Endometrial microvascular endothelial cells (primary cell): ENCODE measurements around the gene TTBK2. TPM values are rescaled to one million over a fixed set of nuclear protein-coding genes. Genes with fewer than 3 reads are reported as not detected.
"Not testable (repeated sequence)": the region's sequence is repeated elsewhere in the genome, so short reads cannot be mapped to it uniquely, and the experiment has no call there.

ENCODE experiments used
- in situ Hi-C: cut with HindIII; loops from 2 replicates; pipeline ENCODE4 v1.10.0; 2017; ENCODE audit warnings: low sequenced_read_pairs, low pct_unique_long_range_greater_than_20kb; ENCODE audit errors: inconsistent ontology term
- total RNA-seq: library from RNA; depleted of rRNA; stranded (reverse); fragments of >200 nt; gene quantifications from one replicate; pipeline ENCODE4 v1.2.3, GENCODE V29; 2015; ENCODE audit errors: inconsistent ontology term

The TTBK2 gene
- total RNA-seq, 1 donor from 2014 or later: 5.3 TPM

- in situ Hi-C loops: no loop called here
These were observed 5.7 kb downstream of the TTBK2 start for GRCh38 chr15:42914728-42915497.

DNA sequence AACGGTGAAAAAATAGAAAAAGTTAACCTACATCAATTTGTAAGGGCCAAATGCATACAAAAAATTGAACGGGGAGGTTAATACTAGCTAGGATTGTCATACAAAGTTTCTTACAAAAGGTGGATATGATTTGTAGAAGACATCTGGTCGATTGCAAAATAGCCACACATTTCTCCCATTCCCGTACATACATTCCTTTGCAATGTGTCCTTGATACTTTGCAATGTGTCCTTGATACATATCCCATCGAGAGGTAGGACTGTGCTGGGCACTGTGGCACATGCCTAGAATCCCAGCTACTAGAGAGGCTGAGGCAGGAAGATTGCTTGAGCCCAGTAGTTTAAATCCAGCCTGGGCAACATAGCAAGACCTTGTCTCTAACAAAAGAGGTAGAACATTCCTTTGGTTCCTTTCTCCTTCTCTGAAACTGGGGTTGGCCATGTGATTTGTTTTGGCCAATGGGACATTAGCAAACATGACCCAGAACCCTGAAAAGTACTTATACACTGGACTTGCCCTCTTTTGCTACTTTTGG lies 9.5 kb downstream of the TTBK2 start:
- in situ Hi-C loops: no loop called here

DNA sequence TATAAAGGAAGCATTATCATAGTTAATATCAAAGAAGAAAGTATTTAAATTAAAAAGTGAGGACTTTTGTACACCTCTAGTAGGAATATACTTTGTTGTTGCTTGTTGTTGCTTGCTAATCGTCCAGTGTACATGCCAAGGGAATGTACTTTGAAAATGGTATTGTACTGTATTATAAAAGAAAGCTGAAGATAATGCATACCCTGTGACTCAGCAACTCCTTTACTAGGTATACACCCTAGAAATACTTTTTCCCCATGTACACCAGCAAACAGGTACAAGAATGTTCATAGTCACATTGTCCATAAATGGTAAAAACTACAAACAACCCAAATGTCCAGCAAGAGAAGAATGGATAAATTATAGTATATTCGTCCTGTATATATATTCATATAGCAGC lies 12.0 kb downstream of the TTBK2 start:
- in situ Hi-C loops: no loop called here

- in situ Hi-C loops: no loop called here
These were observed 16.9 kb downstream of the TTBK2 start for GRCh38 chr15:42903388-42904324.

- in situ Hi-C loops: not testable (repeated sequence)
These were observed 26.7 kb downstream of the TTBK2 start for GRCh38 chr15:42893911-42894310.

DNA sequence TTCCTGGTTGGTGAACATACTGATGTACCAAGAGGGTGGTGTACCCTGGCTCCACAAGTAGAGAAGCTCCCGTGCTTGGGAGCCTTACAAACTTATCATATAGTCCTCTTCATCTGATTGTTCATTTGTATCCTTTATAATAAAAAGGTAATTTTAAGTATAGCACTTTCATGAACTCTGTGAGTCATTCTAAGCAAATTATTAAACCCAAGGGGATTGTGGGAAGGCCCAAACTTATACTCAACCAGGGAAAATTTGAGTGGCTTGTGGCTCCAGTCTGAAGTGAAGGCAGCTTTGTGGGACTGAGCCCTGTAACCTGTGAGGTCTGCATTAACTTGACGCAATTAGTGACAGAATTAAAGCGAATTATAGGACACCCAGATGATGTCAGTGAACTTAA lies 29.0 kb downstream of the TTBK2 start:
- in situ Hi-C loops: no loop called here

DNA sequence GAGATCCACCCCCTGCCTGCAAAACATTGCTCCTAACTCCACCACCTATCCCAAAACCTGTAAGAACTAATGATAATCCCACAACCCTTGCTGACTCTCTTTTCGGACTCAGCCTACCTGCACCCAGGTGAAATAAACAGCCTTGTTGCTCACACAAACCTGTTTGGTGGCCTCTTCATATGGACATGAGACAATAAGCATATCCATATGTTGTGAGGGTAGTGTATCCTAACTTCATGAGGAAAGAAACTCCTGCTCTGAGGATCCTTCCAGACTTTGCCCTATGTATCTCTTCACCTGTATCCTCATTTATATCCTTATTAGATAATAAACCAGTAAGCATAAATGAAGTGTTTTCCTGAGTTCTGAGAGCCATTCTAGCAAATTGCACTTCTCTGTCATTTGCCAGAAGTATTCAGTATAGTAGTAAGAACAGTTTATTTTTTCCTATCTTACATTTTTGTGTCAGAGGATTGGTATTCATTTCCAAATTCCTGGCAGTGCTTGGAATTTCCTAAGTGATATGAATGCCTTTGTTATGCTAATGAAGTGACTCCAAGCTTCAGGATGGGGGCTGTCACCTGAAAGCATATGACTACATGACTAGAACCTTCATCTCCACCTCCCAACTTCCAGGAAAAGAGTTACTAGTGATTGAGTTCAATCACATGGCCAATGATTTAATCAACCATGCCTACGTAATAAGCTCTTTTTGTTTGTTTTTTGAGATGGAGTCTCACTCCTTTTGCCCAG lies 30.2 kb downstream of the TTBK2 start:
- in situ Hi-C loops: no loop called here

DNA sequence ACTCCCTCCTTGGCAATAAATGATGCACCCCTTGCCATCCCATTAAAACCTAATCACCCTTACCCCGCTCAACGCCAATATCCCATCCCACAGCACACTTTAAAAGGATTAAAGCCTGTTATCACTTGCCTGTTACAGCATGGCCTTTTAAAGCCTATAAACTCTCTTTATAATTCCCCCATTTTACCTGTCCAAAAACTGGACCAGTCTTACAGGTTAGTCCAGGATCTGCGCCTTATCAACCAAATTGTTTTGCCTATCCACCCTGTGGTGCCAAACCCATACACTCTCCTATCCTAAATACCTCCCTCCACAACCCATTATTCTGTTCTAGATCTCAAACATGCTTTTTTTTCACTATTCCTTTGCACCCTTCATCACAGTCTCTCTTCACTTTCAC lies 33.2 kb downstream of the TTBK2 start:
- in situ Hi-C loops: not testable (repeated sequence)

GRCh38 chr15:42880121-42880520 lies 40.5 kb downstream of the TTBK2 start:
- in situ Hi-C loops: no loop called here

GRCh38 chr15:42879443-42879842 lies 41.1 kb downstream of the TTBK2 start:
- in situ Hi-C loops: no loop called here

GRCh38 chr15:42876224-42876623 lies 44.4 kb downstream of the TTBK2 start:
- in situ Hi-C loops: no loop called here

- in situ Hi-C loops: no loop called here
These were observed 51.9 kb downstream of the TTBK2 start for GRCh38 chr15:42868683-42869082.

DNA sequence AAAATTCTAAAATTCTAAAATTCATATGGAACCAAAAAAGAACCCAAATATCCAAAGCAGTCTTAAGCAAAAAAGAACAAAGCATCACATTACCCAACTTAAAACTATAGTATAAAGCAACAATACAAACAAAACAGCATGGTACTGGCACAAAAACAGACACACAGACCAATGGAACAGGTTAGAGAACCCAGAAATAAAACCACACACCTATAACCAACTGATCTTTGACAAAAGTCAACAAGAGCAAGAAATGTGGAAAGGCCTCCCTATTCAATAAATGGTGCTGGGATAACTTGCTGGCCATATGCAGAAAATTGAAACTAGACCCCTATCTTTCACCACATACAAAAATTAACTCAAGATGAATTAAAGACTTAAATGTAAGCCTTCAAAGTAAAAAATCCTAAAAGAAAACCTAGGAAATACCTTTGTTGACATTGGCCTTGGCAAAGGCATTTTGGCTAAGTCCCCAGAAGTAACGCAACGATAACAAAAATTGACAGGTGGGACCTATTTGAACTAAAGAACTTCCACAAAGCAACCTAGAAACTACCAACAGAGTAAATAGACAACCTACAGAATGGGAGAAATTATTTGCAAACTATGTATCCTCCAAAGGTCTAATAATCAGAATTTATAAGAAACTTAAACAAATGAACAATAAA lies 56.9 kb downstream of the TTBK2 start:
- in situ Hi-C loops: no loop called here

DNA sequence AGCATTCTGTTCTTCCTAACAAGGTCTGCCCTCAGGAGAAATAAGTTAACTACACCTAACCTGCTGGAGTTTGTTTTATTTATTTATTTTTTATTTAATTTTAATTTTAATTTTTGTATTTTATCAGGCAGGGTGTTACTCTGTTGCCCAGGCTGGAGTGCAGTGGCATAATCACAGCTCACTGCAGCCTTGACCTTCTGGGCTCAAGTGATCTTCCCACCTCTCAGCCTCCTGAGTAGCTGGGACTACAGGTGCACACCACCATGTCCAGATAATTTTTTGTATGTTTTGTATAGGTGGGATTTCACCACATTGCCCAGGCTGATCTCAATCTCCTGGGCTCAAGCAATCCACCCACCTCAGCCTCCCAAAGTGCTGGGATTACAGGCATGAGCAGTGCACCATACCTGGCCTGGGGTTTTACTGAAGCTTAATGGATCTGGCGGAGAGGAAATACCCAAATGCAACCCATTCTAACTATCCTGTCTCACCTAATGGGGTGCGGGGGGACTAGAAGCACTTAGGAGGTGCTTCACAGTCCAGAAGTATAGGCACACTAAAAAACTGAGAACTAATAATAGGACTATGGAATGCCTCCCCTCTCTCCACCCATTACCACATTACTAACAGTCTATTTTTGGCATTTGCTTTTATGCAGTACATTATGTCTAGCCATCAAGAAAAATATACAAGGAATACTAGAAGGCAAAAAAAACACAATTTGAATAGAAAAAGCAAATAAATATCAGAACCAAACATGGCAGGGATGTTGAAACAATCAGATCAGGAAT lies 61.4 kb downstream of the TTBK2 start:
- in situ Hi-C loops: no loop called here

GRCh38 chr15:42858540-42858939 lies 62.0 kb downstream of the TTBK2 start:
- in situ Hi-C loops: no loop called here

GRCh38 chr15:42854576-42854975 lies 66.0 kb downstream of the TTBK2 start:
- in situ Hi-C loops: no loop called here

DNA sequence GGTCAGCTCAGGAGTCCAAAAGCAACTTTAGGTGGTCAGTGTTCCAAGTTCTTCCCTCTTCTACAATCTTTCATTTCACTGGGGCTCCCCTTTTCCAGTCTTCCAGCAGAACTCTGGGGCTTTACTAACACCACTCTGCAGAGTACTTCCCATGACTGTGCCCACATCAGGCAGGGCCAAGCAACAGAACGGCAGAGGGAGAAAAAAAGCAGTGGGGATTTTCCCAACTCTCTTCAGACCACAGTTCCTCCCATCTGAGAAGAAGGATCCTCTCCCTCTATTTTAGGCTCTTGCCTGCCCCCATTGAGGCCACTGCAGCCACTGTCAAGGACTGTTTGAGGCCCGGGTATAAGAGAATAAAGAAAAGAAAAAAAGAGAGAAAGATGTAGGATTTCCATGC lies 70.7 kb downstream of the TTBK2 start:
- in situ Hi-C loops: no loop called here

- in situ Hi-C loops: no loop called here
These were observed 71.7 kb downstream of the TTBK2 start for GRCh38 chr15:42848846-42849245.
